Upper lobe of left lung (tissue), 6 donors: Measurements from ENCODE around the gene ICE1. TPM values are rescaled to one million over a fixed set of nuclear protein-coding genes. Genes with fewer than 3 reads are reported as not detected.

ENCODE experiments used
- ATAC-seq, 2 donors: fragments of 200-7000 bp; cut with Tn5 transposase; one replicate each; pipeline ENCODE4 v1.9.1; 2022; ENCODE audit warnings: mild to moderate bottlenecking in 2 of 2, moderate library complexity in 2 of 2; ENCODE audit not compliant: low FRiP score in 2 of 2
- DNase-seq, 2 donors: peaks; one replicate each; pipeline ENCODE4 v3.0.0-alpha.2; 2019 to 2020
- H3K27ac ChIP-seq, 4 donors: fragments of 200-600 bp; sonication (generic); one replicate each; pipeline ENCODE4 v1.5.1; 2016 to 2019
- H3K27me3 ChIP-seq, 4 donors: fragments of 200-600 bp; sonication (generic); one replicate each; pipeline ENCODE4 v1.5.1; 2017 to 2019
- H3K36me3 ChIP-seq, 4 donors: fragments of 200-600 bp; sonication (generic); one replicate each; pipeline ENCODE4 v1.5.1; 2016 to 2019
- H3K4me1 ChIP-seq, 4 donors: fragments of 200-600 bp; sonication (generic); one replicate each; pipeline ENCODE4 v1.5.1; 2018 to 2019
- H3K4me3 ChIP-seq, 4 donors: fragments of 200-600 bp; sonication (generic); one replicate each; pipeline ENCODE4 v1.5.1; 2017 to 2019; ENCODE audit warnings: mild to moderate bottlenecking in 2 of 4, moderate library complexity in 1 of 4
- H3K9me3 ChIP-seq, 4 donors: fragments of 200-600 bp; sonication (generic); one replicate each; pipeline ENCODE4 v1.5.1; 2018 to 2019
- EP300 ChIP-seq, 4 donors: sonication (generic); formaldehyde crosslinking; IDR thresholded peaks; one replicate each; pipeline ENCODE4 v1.5.1; 2017; ENCODE audit warnings: antibody characterized with exemption in 4 of 4, control low read depth in 2 of 4
- POLR2A ChIP-seq, 4 donors: fragments of 450-650 bp; IDR thresholded peaks; one replicate each; pipeline ENCODE4 v1.5.1; 2016 to 2017; ENCODE audit warnings: antibody characterized with exemption in 4 of 4, mild to moderate bottlenecking in 2 of 4
- POLR2AphosphoS5 ChIP-seq, 2 donors: sonication (generic); formaldehyde crosslinking; IDR thresholded peaks; one replicate each; pipeline ENCODE4 v1.5.1; 2017; ENCODE audit warnings: antibody characterized with exemption in 2 of 2
- WGBS, 2 donors: methylation state at CpG; one replicate each; pipeline ENCODE4 v1.1.5; 2017 to 2018; 5-methylcytosine and 5-hydroxymethylcytosine counted together
- total RNA-seq, 6 donors: library from RNA; depleted of rRNA in 4 of 6; stranded (reverse); fragments of >200 nt in 4 of 6; gene quantifications; one replicate each; pipeline versions ENCODE4 v1.1.0 to v1.2.1, GENCODE V29; 2016 to 2021
- TF ChIP-seq, protein P1 (sequence below), 6 experiments: fragments of 450-650 bp in 4 of 6; fragments of 200-600 bp in 2 of 6; sonication (generic) in 2 of 6; IDR thresholded peaks; one replicate each; pipeline ENCODE4 v1.5.1; 2016 to 2019; ENCODE audit warnings: antibody characterized with exemption in 6 of 6
- donor health status: DM: no; HTN: no; CAD: no; lungs with moderate emphysema.
- donor health status: DM: no; HTN: yes; CAD: no; lungs with severe emphysema.

The ICE1 gene
- total RNA-seq, 6 donors from 2014 or later: 15.8 to 40.5 (median 25.0) TPM

DNA sequence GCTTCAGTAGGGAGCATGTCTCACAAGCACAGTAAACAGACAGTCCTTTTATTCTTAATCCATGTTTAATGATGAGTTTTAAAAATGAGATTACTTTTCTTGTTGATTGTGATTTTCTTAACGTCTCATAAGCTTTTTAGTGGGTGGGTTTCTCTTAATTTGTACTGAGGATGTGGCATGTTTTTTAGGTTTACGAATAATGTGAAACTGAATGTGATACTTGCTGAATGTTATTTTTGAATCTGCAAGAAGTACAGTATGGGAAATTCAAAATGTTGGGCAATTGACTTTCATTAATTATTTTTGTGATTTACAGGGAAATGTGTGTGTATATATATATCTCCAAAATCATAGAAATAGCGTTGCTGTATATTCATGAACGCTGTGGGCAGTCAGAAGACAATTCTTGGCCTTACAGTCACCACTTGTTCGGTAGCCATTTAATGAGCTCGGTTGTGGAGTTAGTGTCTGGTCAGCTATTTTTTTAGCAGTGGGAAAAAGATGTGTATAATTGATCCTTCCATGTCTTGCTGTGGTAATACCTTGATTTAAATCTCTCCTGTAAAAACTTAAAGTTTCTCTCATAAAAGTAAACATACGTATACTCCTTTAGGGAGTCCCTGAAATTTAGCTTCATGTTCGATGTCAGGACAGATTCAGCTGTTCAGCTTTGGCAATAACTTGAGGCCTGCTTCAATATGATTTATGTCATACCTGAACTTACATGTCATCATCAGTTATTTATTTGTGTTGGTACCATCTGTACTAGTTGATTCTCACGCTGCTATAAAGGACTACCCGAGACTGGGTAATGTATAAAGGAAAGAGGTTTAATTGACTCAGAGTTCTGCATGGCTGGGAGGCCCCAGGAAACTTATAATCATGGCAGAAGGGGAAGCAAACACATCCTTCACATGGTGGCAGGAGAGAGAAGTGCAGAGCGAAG lies 15.0 kb downstream of the ICE1 start:
- Histone ChIP-seq H3K36me3 (peaks cover 0 to 36% (median 5%) of the 10 kb centered on the region in 4 donors), H3K9me3 (no peaks in the 10 kb centered on the region), H3K27me3 (no peaks in the 10 kb centered on the region), H3K4me1 (peaks cover 0 to 11% (median 6%) of the 10 kb centered on the region in 4 donors), H3K4me3 (no peak overlapping the region), H3K27ac (no peak overlapping the region)
- 85 to 86% methylated on average over 11 of the region's 11 CpGs for WGBS, 2 donors
- no peak for DNase-seq
- no peak for ATAC-seq
- TF ChIP-seq POLR2AphosphoS5 (IDR thresholded peaks at IDR 0.05) (no peak), POLR2A (IDR thresholded peaks at IDR 0.05) (no peak), EP300 (IDR thresholded peaks at IDR 0.05) (no peak)
- TF ChIP-seq, protein P1, sequence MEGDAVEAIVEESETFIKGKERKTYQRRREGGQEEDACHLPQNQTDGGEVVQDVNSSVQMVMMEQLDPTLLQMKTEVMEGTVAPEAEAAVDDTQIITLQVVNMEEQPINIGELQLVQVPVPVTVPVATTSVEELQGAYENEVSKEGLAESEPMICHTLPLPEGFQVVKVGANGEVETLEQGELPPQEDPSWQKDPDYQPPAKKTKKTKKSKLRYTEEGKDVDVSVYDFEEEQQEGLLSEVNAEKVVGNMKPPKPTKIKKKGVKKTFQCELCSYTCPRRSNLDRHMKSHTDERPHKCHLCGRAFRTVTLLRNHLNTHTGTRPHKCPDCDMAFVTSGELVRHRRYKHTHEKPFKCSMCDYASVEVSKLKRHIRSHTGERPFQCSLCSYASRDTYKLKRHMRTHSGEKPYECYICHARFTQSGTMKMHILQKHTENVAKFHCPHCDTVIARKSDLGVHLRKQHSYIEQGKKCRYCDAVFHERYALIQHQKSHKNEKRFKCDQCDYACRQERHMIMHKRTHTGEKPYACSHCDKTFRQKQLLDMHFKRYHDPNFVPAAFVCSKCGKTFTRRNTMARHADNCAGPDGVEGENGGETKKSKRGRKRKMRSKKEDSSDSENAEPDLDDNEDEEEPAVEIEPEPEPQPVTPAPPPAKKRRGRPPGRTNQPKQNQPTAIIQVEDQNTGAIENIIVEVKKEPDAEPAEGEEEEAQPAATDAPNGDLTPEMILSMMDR (IDR thresholded peaks at IDR 0.05): no peak

DNA sequence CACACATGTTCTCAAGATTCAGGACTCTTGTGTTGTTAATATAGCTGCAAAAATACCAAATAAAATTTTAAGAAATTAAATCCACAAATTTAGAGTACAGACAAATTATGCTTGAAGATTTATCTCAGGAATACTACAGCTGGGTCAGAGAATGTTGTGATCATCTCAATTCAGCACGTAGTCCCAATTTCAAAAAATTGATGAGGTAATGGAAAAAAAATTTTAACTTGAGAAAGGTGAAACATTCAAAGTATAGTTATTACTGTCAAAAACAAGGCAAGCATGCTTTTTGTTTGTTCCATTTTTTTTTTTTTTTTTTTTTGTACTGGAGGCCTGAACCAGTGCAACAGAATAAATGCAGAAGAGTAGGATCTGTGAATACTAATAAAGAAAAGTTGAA lies 29.4 kb downstream of the ICE1 start:
- no peak for DNase-seq
- peaks cover 15 to 95% (median 40%) of the 10 kb centered on the region in 4 donors for H3K36me3 ChIP-seq
- no peaks in the 10 kb centered on the region for H3K27me3 ChIP-seq
- TF ChIP-seq POLR2AphosphoS5 (IDR thresholded peaks at IDR 0.05): no peak
- no peak for TF ChIP-seq EP300 (IDR thresholded peaks at IDR 0.05)
- no peak overlapping the region for H3K4me3 ChIP-seq
- no peak for ATAC-seq
- 92% methylated on average over 1 of the region's 1 CpG for WGBS, 2 donors
- H3K4me1 ChIP-seq: no peaks in the 10 kb centered on the region
- no peaks in the 10 kb centered on the region for H3K9me3 ChIP-seq
- H3K27ac ChIP-seq: no peak overlapping the region

DNA sequence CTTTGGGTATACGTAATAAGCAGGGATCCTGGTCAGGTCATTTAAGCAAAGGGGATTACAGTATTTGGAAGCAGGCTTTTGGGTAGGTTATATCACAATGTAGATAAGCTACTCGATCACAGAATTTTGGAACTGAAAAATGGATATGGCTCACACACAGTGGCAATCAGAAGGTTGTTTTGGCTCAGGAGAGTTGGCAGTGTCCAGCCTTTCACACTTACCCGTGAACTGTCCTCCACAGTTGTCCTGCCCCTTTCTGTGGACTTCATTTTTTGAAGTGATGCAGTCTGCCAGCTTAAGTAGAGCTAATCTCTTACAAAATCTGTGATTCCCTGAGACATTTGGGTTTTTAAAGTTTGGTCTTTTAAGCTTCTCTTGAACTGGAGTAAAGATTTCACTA lies 30.7 kb downstream of the ICE1 start:
- DNase-seq (no peak), ATAC-seq (no peak)
- no peaks in the 10 kb centered on the region for H3K27me3 ChIP-seq
- TF ChIP-seq, protein P1 (IDR thresholded peaks at IDR 0.05): no peak
- TF ChIP-seq POLR2A (IDR thresholded peaks at IDR 0.05) (no peak), POLR2AphosphoS5 (IDR thresholded peaks at IDR 0.05) (no peak), EP300 (IDR thresholded peaks at IDR 0.05) (no peak)
- 92% methylated on average over 3 of the region's 3 CpGs for WGBS, 2 donors
- no peak overlapping the region for H3K4me3 ChIP-seq
- H3K9me3 ChIP-seq: no peaks in the 10 kb centered on the region
- no peak overlapping the region for H3K27ac ChIP-seq
- H3K36me3 ChIP-seq: peaks cover 20 to 95% (median 46%) of the 10 kb centered on the region in 4 donors
- no peaks in the 10 kb centered on the region for H3K4me1 ChIP-seq

DNA sequence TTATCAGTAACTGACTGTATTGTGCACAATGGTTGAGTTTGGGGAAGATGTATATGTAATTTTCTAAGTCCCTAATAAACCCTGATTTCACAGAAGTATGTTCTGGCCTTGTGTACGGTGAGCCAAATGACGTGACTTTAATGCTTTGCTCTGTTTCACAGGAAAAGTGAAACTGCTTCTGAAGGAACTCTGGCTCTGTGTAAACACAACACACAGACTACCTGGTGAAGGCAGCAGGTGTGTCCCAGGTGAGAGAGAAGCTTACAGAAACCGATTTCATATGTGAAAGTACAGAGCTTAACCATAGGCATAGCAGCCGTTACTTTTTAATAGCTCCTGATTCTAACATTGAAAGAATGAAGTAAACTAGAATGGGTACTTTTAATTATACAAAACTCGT lies 31.9 kb downstream of the ICE1 start:
- DNase-seq: no peak
- no peaks in the 10 kb centered on the region for H3K27me3 ChIP-seq
- no peaks in the 10 kb centered on the region for H3K9me3 ChIP-seq
- no peak overlapping the region for H3K4me3 ChIP-seq
- TF ChIP-seq POLR2A (IDR thresholded peaks at IDR 0.05) (no peak), POLR2AphosphoS5 (IDR thresholded peaks at IDR 0.05) (no peak), EP300 (IDR thresholded peaks at IDR 0.05) (no peak)
- TF ChIP-seq, protein P1 (IDR thresholded peaks at IDR 0.05): no peak
- ATAC-seq: no peak
- 82 to 87% methylated on average over 5 of the region's 5 CpGs for WGBS, 2 donors
- H3K36me3 ChIP-seq: peaks cover 29 to 95% (median 52%) of the 10 kb centered on the region in 4 donors
- no peak overlapping the region for H3K27ac ChIP-seq
- no peaks in the 10 kb centered on the region for H3K4me1 ChIP-seq

DNA sequence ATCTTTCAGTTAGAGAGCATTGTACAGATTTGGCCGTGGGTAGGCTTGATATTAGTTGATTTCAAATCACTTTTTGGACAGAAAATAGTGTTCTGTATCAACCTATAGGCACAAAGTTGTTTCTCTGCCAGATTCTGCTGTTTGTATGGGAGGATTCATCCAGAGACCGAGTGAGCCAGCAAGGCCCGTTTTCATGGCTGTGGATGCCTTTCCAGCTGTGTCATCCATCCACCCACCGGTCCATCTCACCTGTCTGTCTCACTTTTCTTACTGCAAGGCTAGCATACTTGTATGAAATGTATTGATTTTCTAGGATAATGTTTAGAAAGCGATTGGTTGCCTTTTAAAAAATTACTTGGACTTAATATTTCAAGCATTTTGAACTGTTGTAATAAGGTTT lies 34.4 kb downstream of the ICE1 start:
- WGBS, 2 donors: 67 to 95% methylated on average over 5 of the region's 5 CpGs
- Histone ChIP-seq H3K27me3 (no peaks in the 10 kb centered on the region), H3K36me3 (peaks cover 31 to 98% (median 67%) of the 10 kb centered on the region in 4 donors)

More for the DNA sequence above, 34.4 kb downstream of the ICE1 start:
- DNase-seq: no peak
- H3K4me1 ChIP-seq: no peaks in the 10 kb centered on the region
- no peak overlapping the region for H3K4me3 ChIP-seq
- no peak overlapping the region for H3K27ac ChIP-seq
- H3K9me3 ChIP-seq: no peaks in the 10 kb centered on the region
- ATAC-seq: no peak
- TF ChIP-seq POLR2AphosphoS5 (IDR thresholded peaks at IDR 0.05) (no peak), POLR2A (IDR thresholded peaks at IDR 0.05) (no peak)
